ENCODE results near the gene PDAP1.

The PDAP1 gene

GRCh38 chr7:99429756-99430155 lies 21.4 kb upstream of the PDAP1 start:
- no peaks in the 10 kb centered on the region for H3K27me3 Mint-ChIP-seq (ENCODE audit: low read depth)
- peaks cover 52% of the 10 kb centered on the region for H3K36me3 Mint-ChIP-seq (ENCODE audit: low read depth)
- H3K4me3 Mint-ChIP-seq: no peak overlapping the region

GRCh38 chr7:99428972-99429566 lies 20.7 kb upstream of the PDAP1 start:
- TF ChIP-seq CTCF (IDR thresholded peaks at IDR 0.05; ENCODE audit: unreplicated experiment in 3 of 3): no peak
- H3K4me3 Mint-ChIP-seq: no peak overlapping the region
- H3K27me3 Mint-ChIP-seq (ENCODE audit: low read depth): no peaks in the 10 kb centered on the region
- H3K4me1 Mint-ChIP-seq: no peaks in the 10 kb centered on the region
- H3K36me3 Mint-ChIP-seq (ENCODE audit: low read depth): peaks cover 50% of the 10 kb centered on the region
- H3K9me3 Mint-ChIP-seq: no peaks in the 10 kb centered on the region
- no peak overlapping the region for H3K27ac Mint-ChIP-seq

More at GRCh38 chr7:99429756-99430155, 21.4 kb upstream of the PDAP1 start:
- H3K27ac Mint-ChIP-seq: no peak overlapping the region
- H3K4me1 Mint-ChIP-seq: no peaks in the 10 kb centered on the region
- no peaks in the 10 kb centered on the region for H3K9me3 Mint-ChIP-seq
- TF ChIP-seq CTCF (IDR thresholded peaks at IDR 0.05; ENCODE audit: unreplicated experiment in 3 of 3): no peak

GRCh38 chr7:99424932-99425730 lies 16.7 kb upstream of the PDAP1 start:
- Mint-ChIP-seq H3K27me3 (ENCODE audit: low read depth) (no peaks in the 10 kb centered on the region), H3K9me3 (no peaks in the 10 kb centered on the region), H3K36me3 (ENCODE audit: low read depth) (peaks cover 49% of the 10 kb centered on the region), H3K4me3 (no peak overlapping the region), H3K27ac (no peak overlapping the region), H3K4me1 (no peaks in the 10 kb centered on the region)
- TF ChIP-seq CTCF (IDR thresholded peaks at IDR 0.05; ENCODE audit: unreplicated experiment in 3 of 3): no peak

GRCh38 chr7:99422625-99423024 lies 14.2 kb upstream of the PDAP1 start:
- H3K4me1 Mint-ChIP-seq: no peaks in the 10 kb centered on the region
- H3K4me3 Mint-ChIP-seq: no peak overlapping the region
- H3K27me3 Mint-ChIP-seq (ENCODE audit: low read depth): no peaks in the 10 kb centered on the region
- H3K27ac Mint-ChIP-seq: no peak overlapping the region
- H3K9me3 Mint-ChIP-seq: no peaks in the 10 kb centered on the region
- H3K36me3 Mint-ChIP-seq (ENCODE audit: low read depth): peaks cover 46% of the 10 kb centered on the region
- TF ChIP-seq CTCF (IDR thresholded peaks at IDR 0.05; ENCODE audit: unreplicated experiment in 3 of 3): no peak

GRCh38 chr7:99422186-99422585 lies 13.8 kb upstream of the PDAP1 start:
- Mint-ChIP-seq H3K36me3 (ENCODE audit: low read depth) (peaks cover 51% of the 10 kb centered on the region), H3K4me3 (no peak overlapping the region), H3K27ac (no peak overlapping the region), H3K27me3 (ENCODE audit: low read depth) (no peaks in the 10 kb centered on the region), H3K4me1 (no peaks in the 10 kb centered on the region), H3K9me3 (no peaks in the 10 kb centered on the region)
- no peak for TF ChIP-seq CTCF (IDR thresholded peaks at IDR 0.05; ENCODE audit: unreplicated experiment in 3 of 3)

GRCh38 chr7:99420986-99421385 lies 12.6 kb upstream of the PDAP1 start:
- Mint-ChIP-seq H3K9me3 (no peaks in the 10 kb centered on the region), H3K27ac (no peak overlapping the region), H3K27me3 (ENCODE audit: low read depth) (no peaks in the 10 kb centered on the region), H3K4me3 (no peak overlapping the region), H3K36me3 (ENCODE audit: low read depth) (peaks cover 57% of the 10 kb centered on the region), H3K4me1 (no peaks in the 10 kb centered on the region)
- TF ChIP-seq CTCF (IDR thresholded peaks at IDR 0.05; ENCODE audit: unreplicated experiment in 3 of 3): no peak
